Endothelial cell of umbilical vein (primary cell): ENCODE data around the gene CHD6. TPM values are rescaled to one million over a fixed set of nuclear protein-coding genes. Genes with fewer than 3 reads are reported as not detected.

Source experiments
- BruUV-seq: library from RNA; stranded (reverse); fragments of 400-500 nt; replicated peaks from 2 replicates; lab custom pipeline; 2021; lab: Mats Ljungman, UMichigan
- CTCF ChIA-PET: fragments of 300-600, 350-600 bp; sonication (Branson Sonifier 250); formaldehyde crosslinking; loops from one replicate; lab custom pipeline; 2021; ENCODE audit warnings: antibody characterized with exemption, inconsistent platforms; lab: Charles Lee
- POLR2A ChIA-PET: fragments of 300-600, 350-600 bp; sonication (Branson Sonifier 250); formaldehyde crosslinking; loops from one replicate; lab custom pipeline; 2021; ENCODE audit warnings: antibody characterized with exemption, inconsistent platforms; lab: Charles Lee
- DNase-seq: peaks from one replicate; pipeline ENCODE4 v3.0.0-alpha.2; 2011; ENCODE audit warnings: low read depth, low spot score
- FAIRE-seq: peaks from 2 replicates; lab custom pipeline; 2011; peaks lifted over from hg19 to GRCh38; lab: Jason Lieb, UNC
- H2AFZ ChIP-seq: 2 replicates; pipeline ENCODE4 v1.6.0; 2012; ENCODE audit warnings: low read depth, low read length, control low read depth, inconsistent platforms
- H3K27ac ChIP-seq: 2 replicates; pipeline ENCODE4 v1.5.1; 2011; ENCODE audit warnings: low read depth, mild to moderate bottlenecking, control low read depth, low read length, moderate library complexity; ENCODE audit not compliant: insufficient read depth
- H3K27me3 ChIP-seq, 2 experiments: 2 replicates each; pipeline versions ENCODE4 v1.6.0 to v1.6.1; 2011; ENCODE audit warnings: low read length in 2 of 2, mixed read lengths in 1 of 2; ENCODE audit not compliant: control insufficient read depth in 2 of 2, insufficient read depth in 2 of 2
- H3K36me3 ChIP-seq, 2 experiments: 2 replicates in 1 of 2; 3 replicates in 1 of 2; pipeline ENCODE4 v1.5.1; 2011; ENCODE audit warnings: low read length in 2 of 2, mild to moderate bottlenecking in 1 of 2, moderate library complexity in 1 of 2; ENCODE audit not compliant: control insufficient read depth in 2 of 2, insufficient read depth in 2 of 2; ENCODE audit errors: extremely low read depth in 1 of 2
- H3K4me1 ChIP-seq: 3 replicates; pipeline ENCODE4 v1.5.1; 2011; ENCODE audit warnings: mild to moderate bottlenecking, low read length; ENCODE audit not compliant: control insufficient read depth, insufficient read depth; ENCODE audit errors: extremely low read depth
- H3K4me2 ChIP-seq: 2 replicates; pipeline ENCODE4 v1.6.1; 2011; ENCODE audit warnings: low read length, control low read depth, mixed read lengths; ENCODE audit not compliant: insufficient read depth
- H3K4me3 ChIP-seq, 3 experiments: fragments of 200-600 bp in 1 of 3; sonication (generic), shearing (Covaris generic) in 1 of 3; replicated peaks in 1 of 3; 2 replicates each; pipeline ENCODE4 v1.5.1; 2011 to 2016; ENCODE audit warnings: control low read depth in 3 of 3, low read length in 3 of 3, mild to moderate bottlenecking in 2 of 3, inconsistent platforms in 1 of 3, low read depth in 1 of 3, moderate library complexity in 1 of 3; ENCODE audit not compliant: insufficient read depth in 1 of 3
- H3K79me2 ChIP-seq: 2 replicates; pipeline ENCODE4 v1.6.0; 2012; ENCODE audit warnings: low read length, inconsistent platforms; ENCODE audit not compliant: control insufficient read depth, insufficient read depth
- H3K9ac ChIP-seq: replicated peaks from 2 replicates; pipeline ENCODE3; 2011; ENCODE audit warnings: low read length, control low read depth; ENCODE audit not compliant: insufficient read depth; ENCODE audit errors: extremely low read depth
- H3K9me1 ChIP-seq: replicated peaks from 3 replicates; pipeline ENCODE4 v1.6.0; 2011; ENCODE audit warnings: mild to moderate bottlenecking, low read length; ENCODE audit not compliant: control insufficient read depth, insufficient read depth; ENCODE audit errors: extremely low read depth
- H3K9me3 ChIP-seq: replicated peaks from 2 replicates; pipeline ENCODE4 v1.5.1; 2012; ENCODE audit warnings: low read length, inconsistent platforms; ENCODE audit not compliant: control insufficient read depth, insufficient read depth
- H4K20me1 ChIP-seq: replicated peaks from 2 replicates; pipeline ENCODE3; 2011; ENCODE audit warnings: mild to moderate bottlenecking, low read length; ENCODE audit not compliant: control insufficient read depth, insufficient read depth; ENCODE audit errors: extremely low read depth
- EZH2 ChIP-seq: IDR thresholded peaks from 2 replicates; pipeline ENCODE4 v1.6.1; 2012; ENCODE audit warnings: borderline replicate concordance, low read depth, mild to moderate bottlenecking, moderate library complexity, low read length, inconsistent platforms; ENCODE audit not compliant: severe bottlenecking
- FOS ChIP-seq: IDR thresholded peaks from 2 replicates; pipeline ENCODE4 v1.6.1; 2011; ENCODE audit warnings: mild to moderate bottlenecking, low read length, moderate library complexity, borderline replicate concordance; ENCODE audit not compliant: insufficient read depth
- GATA2 ChIP-seq: IDR thresholded peaks from 2 replicates; pipeline ENCODE4 v1.7.0; 2011; ENCODE audit warnings: low read depth, mild to moderate bottlenecking, moderate library complexity, mixed read lengths, low read length; ENCODE audit not compliant: insufficient read length, insufficient read depth
- JUN ChIP-seq: IDR thresholded peaks from 2 replicates; pipeline ENCODE4 v1.6.1; 2011; ENCODE audit warnings: borderline replicate concordance, low read depth; ENCODE audit not compliant: insufficient read length, insufficient read depth
- MYC ChIP-seq: IDR thresholded peaks from one replicate; pipeline ENCODE4 v1.6.1; 2011; ENCODE audit warnings: mild to moderate bottlenecking, low read depth, low read length
- POLR2A ChIP-seq: IDR thresholded peaks from 2 replicates; pipeline ENCODE4 v1.6.1; 2012; ENCODE audit warnings: low read depth, mild to moderate bottlenecking, control low read depth, low read length
- POLR2AphosphoS5 ChIP-seq: IDR thresholded peaks from 2 replicates; pipeline ENCODE4 v1.6.1; 2012; ENCODE audit warnings: low read depth, mild to moderate bottlenecking, control low read depth, low read length, moderate library complexity; ENCODE audit not compliant: insufficient read depth
- dilution Hi-C: fragments of 300-500 bp; cut with MboI; formaldehyde crosslinking; loops from one replicate; pipeline ENCODE4 v1.15.0; 2019; ENCODE audit warnings: low sequenced_read_pairs; ENCODE audit not compliant: extremely low pct_ligation_motif_present
- intact Hi-C: fragments of 100-400 bp; cut with micrococcal nuclease; formaldehyde crosslinking; loops from one replicate; pipeline ENCODE4 v1.10.0; 2022
- polyA plus RNA-seq, 4 experiments: library from polyadenylated mRNA; depleted of rRNA in 3 of 4; stranded (reverse) in 3 of 4; unstranded in 1 of 4; fragments of >200 nt; gene quantifications; 2 replicates each; pipeline versions ENCODE4 v1.2.1 to v1.2.3, GENCODE V29; 2011 to 2012; ENCODE audit warnings: missing spikeins in 1 of 4
- total RNA-seq: library from RNA; stranded (reverse); gene quantifications from 2 replicates; pipeline ENCODE4 v1.2.3, GENCODE V29; 2021
- TF ChIP-seq, protein P1 (sequence below), 2 donors: IDR thresholded peaks; 1 replicate in 1 of 2; 2 replicates in 1 of 2; pipeline ENCODE4 v1.5.1; 2011; ENCODE audit warnings: low read length in 2 of 2, mild to moderate bottlenecking in 2 of 2, moderate library complexity in 2 of 2, control low read depth in 1 of 2, inconsistent platforms in 1 of 2, low read depth in 1 of 2; ENCODE audit not compliant: insufficient read depth in 1 of 2; ENCODE audit errors: extremely low read depth in 1 of 2
- TF ChIP-seq, protein P2 (sequence below): IDR thresholded peaks from 2 replicates; pipeline ENCODE4 v1.6.1; 2011; ENCODE audit not compliant: insufficient read depth, insufficient read length

Gene CHD6
- total and polyA plus RNA-seq, 2 donors (not counting 3 experiments of a cell fraction or from before 2014, with no cell fraction given): 7.2 to 33.7 TPM

DNA sequence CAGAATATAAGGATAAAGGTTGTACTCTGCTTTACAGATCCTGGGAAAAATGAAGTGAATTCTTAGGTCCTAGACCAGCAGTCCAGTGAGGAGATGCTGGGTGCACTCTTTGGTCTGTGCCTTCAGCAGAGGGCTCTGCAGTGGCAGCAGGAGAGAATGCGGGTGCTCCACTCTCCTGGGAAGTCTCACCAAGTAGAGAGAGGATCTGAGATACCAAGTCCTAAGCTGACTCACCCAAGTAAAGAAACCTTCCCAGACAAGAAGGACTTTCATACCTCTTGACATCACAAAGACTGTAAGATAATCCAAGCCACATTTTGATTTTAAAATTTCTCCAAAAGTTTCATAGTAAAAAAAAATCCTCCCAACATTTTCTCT lies 134.6 kb downstream of the CHD6 start:
- H2AFZ ChIP-seq: no peak overlapping the region
- POLR2A ChIA-PET: interaction anchor here (0.7 kb wide), 1 partner anchor 9 kb away, joined by 3 read pairs; no protein-coding TSS in a partner anchor
- intact Hi-C loops: no loop called here
- FAIRE-seq (no peak), DNase-seq (no peak)
- BruUV-seq: no TSS peak
- dilution Hi-C loops: no loop called here
- H3K27ac ChIP-seq: no peak overlapping the region
- no peaks in the 10 kb centered on the region for H3K27me3 ChIP-seq
- no peaks in the 10 kb centered on the region for H3K9me3 ChIP-seq
- no peak overlapping the region for H3K4me3 ChIP-seq
- H3K4me1 ChIP-seq: peaks cover 2% of the 10 kb centered on the region
- no peaks in the 10 kb centered on the region for H3K79me2 ChIP-seq
- no peaks in the 10 kb centered on the region for H4K20me1 ChIP-seq
- no peak overlapping the region for H3K9ac ChIP-seq
- CTCF ChIA-PET: interaction anchor here (0.6 kb wide), 1 partner anchor 35 kb away, joined by 3 read pairs; no protein-coding TSS in a partner anchor
- H3K9me1 ChIP-seq: peaks cover 2% of the 10 kb centered on the region
- H3K36me3 ChIP-seq: peaks cover 5 to 11% of the 10 kb centered on the region in 2 experiments
- TF ChIP-seq POLR2AphosphoS5: no peak
- no peak for TF ChIP-seq EZH2
- no peak for TF ChIP-seq JUN
- TF ChIP-seq, protein P1, sequence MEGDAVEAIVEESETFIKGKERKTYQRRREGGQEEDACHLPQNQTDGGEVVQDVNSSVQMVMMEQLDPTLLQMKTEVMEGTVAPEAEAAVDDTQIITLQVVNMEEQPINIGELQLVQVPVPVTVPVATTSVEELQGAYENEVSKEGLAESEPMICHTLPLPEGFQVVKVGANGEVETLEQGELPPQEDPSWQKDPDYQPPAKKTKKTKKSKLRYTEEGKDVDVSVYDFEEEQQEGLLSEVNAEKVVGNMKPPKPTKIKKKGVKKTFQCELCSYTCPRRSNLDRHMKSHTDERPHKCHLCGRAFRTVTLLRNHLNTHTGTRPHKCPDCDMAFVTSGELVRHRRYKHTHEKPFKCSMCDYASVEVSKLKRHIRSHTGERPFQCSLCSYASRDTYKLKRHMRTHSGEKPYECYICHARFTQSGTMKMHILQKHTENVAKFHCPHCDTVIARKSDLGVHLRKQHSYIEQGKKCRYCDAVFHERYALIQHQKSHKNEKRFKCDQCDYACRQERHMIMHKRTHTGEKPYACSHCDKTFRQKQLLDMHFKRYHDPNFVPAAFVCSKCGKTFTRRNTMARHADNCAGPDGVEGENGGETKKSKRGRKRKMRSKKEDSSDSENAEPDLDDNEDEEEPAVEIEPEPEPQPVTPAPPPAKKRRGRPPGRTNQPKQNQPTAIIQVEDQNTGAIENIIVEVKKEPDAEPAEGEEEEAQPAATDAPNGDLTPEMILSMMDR (IDR thresholded peaks at IDR 0.05; ENCODE audit: extremely low read depth in 1 of 2, insufficient read depth in 1 of 2, low read depth in 1 of 2, low read length in 2 of 2): no peak
- TF ChIP-seq GATA2: no peak
- TF ChIP-seq POLR2A: no peak
- TF ChIP-seq MYC: no peak
- no peak for TF ChIP-seq FOS
- TF ChIP-seq, protein P2, sequence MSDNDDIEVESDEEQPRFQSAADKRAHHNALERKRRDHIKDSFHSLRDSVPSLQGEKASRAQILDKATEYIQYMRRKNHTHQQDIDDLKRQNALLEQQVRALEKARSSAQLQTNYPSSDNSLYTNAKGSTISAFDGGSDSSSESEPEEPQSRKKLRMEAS: no peak
- no peak overlapping the region for H3K4me2 ChIP-seq
